Right lobe of liver (tissue), 4 donors: ENCODE results near the gene MEIS2.

Experiments used
- CTCF ChIP-seq, 4 donors: fragments of 200-600 bp in 3 of 4; fragments of 450-650 bp in 1 of 4; IDR thresholded peaks; one replicate each; pipeline versions ENCODE4 v1.5.1 to v1.8.0; 2016 to 2022; ENCODE audit warnings: antibody characterized with exemption in 4 of 4, mild to moderate bottlenecking in 2 of 4
- POLR2A ChIP-seq: fragments of 450-650 bp; IDR thresholded peaks from one replicate; pipeline ENCODE4 v1.6.1; 2017; ENCODE audit warnings: antibody characterized with exemption, mild to moderate bottlenecking
- donor health status: DM: no; HTN: no; CAD: no.
- donor health status: DM: no; HTN: no; CAD: no.
- donor health status: DM: no; HTN: yes; CAD: no.

- no peak for TF ChIP-seq CTCF (IDR thresholded peaks at IDR 0.05)
- TF ChIP-seq POLR2A: no peak
Measured at GRCh38 chr15:37016231-37016630, 84.1 kb downstream of the MEIS2 start.
